DOHH2 (cell line): ENCODE results near the gene FDXR.

Experiments used
- H3F3A ChIP-seq: fragments of 200-600 bp; sonication (generic), shearing (Covaris generic); 2 replicates; pipeline ENCODE4 v1.6.0; 2016; ENCODE audit warnings: antibody characterized with exemption, mild to moderate bottlenecking; ENCODE audit not compliant: control insufficient read depth, insufficient read depth
- H3K27ac ChIP-seq: fragments of 200-600 bp; sonication (generic); 2 replicates; pipeline ENCODE4 v1.5.1; 2014; ENCODE audit warnings: low read depth, mild to moderate bottlenecking, low read length, moderate library complexity
- H3K27me3 ChIP-seq: fragments of 200-600 bp; sonication (generic); 2 replicates; pipeline ENCODE4 v1.6.1; 2014; ENCODE audit warnings: mild to moderate bottlenecking, low read length, mixed read lengths; ENCODE audit not compliant: control insufficient read depth
- H3K36me3 ChIP-seq: fragments of 200-600 bp; sonication (generic); 2 replicates; pipeline ENCODE4 v1.6.1; 2014; ENCODE audit warnings: mild to moderate bottlenecking, low read length, moderate library complexity, mixed read lengths; ENCODE audit not compliant: control insufficient read depth
- H3K4me1 ChIP-seq: fragments of 200-600 bp; sonication (generic); 2 replicates; pipeline ENCODE4 v1.6.1; 2014; ENCODE audit warnings: mild to moderate bottlenecking, low read length, mixed read lengths; ENCODE audit not compliant: control insufficient read depth
- H3K4me2 ChIP-seq: fragments of 200-600 bp; sonication (generic); 2 replicates; pipeline ENCODE4 v1.6.0; 2014; ENCODE audit warnings: mild to moderate bottlenecking, low read length, moderate library complexity
- H3K4me3 ChIP-seq: fragments of 200-600 bp; sonication (generic); 2 replicates; pipeline ENCODE4 v1.5.1; 2014; ENCODE audit warnings: mild to moderate bottlenecking, low read length, mixed read lengths
- H3K79me2 ChIP-seq: fragments of 200-600 bp; sonication (generic); 2 replicates; pipeline ENCODE4 v1.6.1; 2014; ENCODE audit warnings: mild to moderate bottlenecking, low read length, mixed read lengths; ENCODE audit not compliant: control insufficient read depth
- H3K9me2 ChIP-seq: fragments of 200-600 bp; sonication (generic); replicated peaks from 2 replicates; pipeline ENCODE4 v1.6.1; 2014; ENCODE audit warnings: mild to moderate bottlenecking, low read length, mixed read lengths; ENCODE audit not compliant: control insufficient read depth
- H3K9me3 ChIP-seq: fragments of 200-600 bp; sonication (generic); 2 replicates; pipeline ENCODE4 v1.6.1; 2014; ENCODE audit warnings: antibody characterized with exemption, low read length, mixed read lengths; ENCODE audit not compliant: control insufficient read depth, insufficient read depth
- H4K20me1 ChIP-seq: fragments of 200-600 bp; sonication (generic); 2 replicates; pipeline ENCODE4 v1.6.0; 2014; ENCODE audit warnings: low read depth, mild to moderate bottlenecking, antibody characterized with exemption, low read length, moderate library complexity; ENCODE audit not compliant: control insufficient read depth, insufficient read depth
- EZH2phosphoT487 ChIP-seq: fragments of 200-600 bp; sonication (generic); IDR thresholded peaks from 2 replicates; pipeline ENCODE4 v1.6.1; 2017; ENCODE audit warnings: borderline replicate concordance, mild to moderate bottlenecking, antibody characterized with exemption, low read length, moderate library complexity, mixed read lengths
- TF ChIP-seq, protein P1 (sequence below): fragments of 200-600 bp; sonication (generic); IDR thresholded peaks from one replicate; pipeline ENCODE4 v1.5.1; 2014; ENCODE audit warnings: antibody characterized with exemption, mild to moderate bottlenecking, low read depth, low read length; ENCODE audit not compliant: poor library complexity, severe bottlenecking

The FDXR gene

DNA sequence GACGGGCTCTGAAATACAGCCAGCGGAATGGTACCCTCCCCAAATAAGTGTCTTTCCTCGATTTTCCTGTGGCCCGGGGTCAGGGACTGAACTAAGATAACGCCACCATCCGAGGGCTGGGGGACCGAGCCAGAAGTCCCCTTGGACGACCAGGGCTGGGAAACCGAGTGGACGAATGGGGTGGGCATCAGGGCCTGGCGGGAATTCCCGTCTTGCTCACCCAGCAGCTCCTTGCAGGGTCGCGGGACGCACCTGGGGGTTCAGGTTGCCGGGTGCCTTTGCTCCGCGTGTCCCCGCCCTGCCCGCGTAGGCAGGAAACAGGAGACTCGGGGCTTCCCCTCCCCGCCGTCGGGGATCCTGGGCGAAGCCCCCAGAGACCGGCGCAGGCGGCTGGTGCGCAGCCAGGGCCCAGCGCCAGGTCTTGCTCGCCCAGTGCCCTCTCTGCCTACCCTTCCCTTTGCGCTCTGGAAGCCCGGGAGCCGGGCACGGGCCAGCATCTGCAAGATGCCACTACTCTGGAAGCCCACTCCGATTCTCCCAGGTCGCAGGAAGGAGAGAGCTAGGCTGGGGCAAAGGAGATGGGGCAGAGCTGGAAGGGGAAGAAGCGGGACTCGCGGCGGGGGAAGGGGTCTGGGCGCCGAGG is 12.4 kb downstream of the FDXR start:
- no peak overlapping the region for H3K4me3 ChIP-seq
- H3K27ac ChIP-seq: no peak overlapping the region
- TF ChIP-seq, protein P1, sequence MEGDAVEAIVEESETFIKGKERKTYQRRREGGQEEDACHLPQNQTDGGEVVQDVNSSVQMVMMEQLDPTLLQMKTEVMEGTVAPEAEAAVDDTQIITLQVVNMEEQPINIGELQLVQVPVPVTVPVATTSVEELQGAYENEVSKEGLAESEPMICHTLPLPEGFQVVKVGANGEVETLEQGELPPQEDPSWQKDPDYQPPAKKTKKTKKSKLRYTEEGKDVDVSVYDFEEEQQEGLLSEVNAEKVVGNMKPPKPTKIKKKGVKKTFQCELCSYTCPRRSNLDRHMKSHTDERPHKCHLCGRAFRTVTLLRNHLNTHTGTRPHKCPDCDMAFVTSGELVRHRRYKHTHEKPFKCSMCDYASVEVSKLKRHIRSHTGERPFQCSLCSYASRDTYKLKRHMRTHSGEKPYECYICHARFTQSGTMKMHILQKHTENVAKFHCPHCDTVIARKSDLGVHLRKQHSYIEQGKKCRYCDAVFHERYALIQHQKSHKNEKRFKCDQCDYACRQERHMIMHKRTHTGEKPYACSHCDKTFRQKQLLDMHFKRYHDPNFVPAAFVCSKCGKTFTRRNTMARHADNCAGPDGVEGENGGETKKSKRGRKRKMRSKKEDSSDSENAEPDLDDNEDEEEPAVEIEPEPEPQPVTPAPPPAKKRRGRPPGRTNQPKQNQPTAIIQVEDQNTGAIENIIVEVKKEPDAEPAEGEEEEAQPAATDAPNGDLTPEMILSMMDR: no peak
- no peak for TF ChIP-seq EZH2phosphoT487
- H3K79me2 ChIP-seq: no peaks in the 10 kb centered on the region
- H3K4me2 ChIP-seq: peak overlapping the region; percentile 21; the same call in 1 of the 2 replicates
- H3K4me1 ChIP-seq: peaks cover 8% of the 10 kb centered on the region
- H3K27me3 ChIP-seq: peaks cover 40% of the 10 kb centered on the region
- no peaks in the 10 kb centered on the region for H3K36me3 ChIP-seq
- no peaks in the 10 kb centered on the region; the same call in 1 of the 2 replicates for H4K20me1 ChIP-seq
- H3K9me2 ChIP-seq: no peaks in the 10 kb centered on the region
- H3K9me3 ChIP-seq: no peaks in the 10 kb centered on the region
- H3F3A ChIP-seq: 0 out of 2 replicates have a peak, but pooled peaks cover 2% of the 10 kb centered on the region

DNA sequence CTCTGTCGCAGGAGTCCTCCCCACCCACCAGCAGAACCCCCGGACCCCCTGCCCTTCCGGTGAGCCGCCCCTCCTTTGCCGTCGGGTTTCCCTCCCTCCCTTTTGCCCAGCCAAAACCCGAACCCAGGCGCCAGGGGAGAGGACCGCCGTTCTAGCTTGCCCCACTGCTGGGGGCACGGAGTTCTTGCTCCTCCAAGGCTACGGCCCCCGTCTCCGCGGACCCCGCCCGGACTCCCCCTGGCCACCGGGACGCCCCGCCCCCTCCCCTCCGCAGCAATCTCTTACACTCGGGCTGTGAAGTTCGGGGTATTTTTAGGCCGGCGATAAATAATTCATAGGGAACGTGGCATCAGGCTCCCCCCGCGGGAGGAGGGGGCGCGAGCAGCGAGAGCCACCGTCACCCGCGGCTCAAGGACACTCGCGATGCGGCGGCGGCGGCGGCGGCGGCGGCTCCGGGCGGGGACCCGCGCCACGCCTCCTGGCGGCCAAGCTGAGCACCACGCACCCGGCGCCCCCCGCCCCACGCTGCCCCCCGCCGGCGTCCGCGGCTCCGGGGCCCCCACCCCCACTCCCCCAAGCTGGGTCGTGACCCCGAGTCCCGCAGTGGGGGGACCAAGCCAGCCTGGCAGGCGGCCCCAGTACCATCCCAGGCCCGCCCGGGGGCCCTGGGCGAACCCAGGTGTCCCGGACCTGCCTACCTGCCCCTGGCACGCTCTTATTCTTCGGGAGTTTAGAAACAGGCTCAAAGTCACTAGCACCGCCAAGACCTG is 13.2 kb downstream of the FDXR start, which contains the start of gene GRIN2C:
Gene GRIN2C (minus strand): TSS at position 427 of the 770 bp plus-strand sequence. CDS start 4,793 bp downstream, outside the sequence.
- Histone ChIP-seq H4K20me1 (no peaks in the 10 kb centered on the region; the same call in 1 of the 2 replicates), H3K27ac (no peak within 1 kb of the TSS), H3K4me1 (peaks cover 8% of the 10 kb centered on the region), H3K36me3 (no peaks in the 10 kb centered on the region), H3K9me2 (no peaks in the 10 kb centered on the region), H3K79me2 (no peaks in the 10 kb centered on the region), H3K4me3 (no peak within 1 kb of the TSS), H3K9me3 (no peaks in the 10 kb centered on the region), H3K4me2 (peak within 1 kb of the TSS; percentile 21; the same call in 1 of the 2 replicates), H3F3A (no peaks in the 10 kb centered on the region), H3K27me3 (peaks cover 40% of the 10 kb centered on the region)
- TF ChIP-seq, protein P1: no peak
- TF ChIP-seq EZH2phosphoT487: no peak

DNA sequence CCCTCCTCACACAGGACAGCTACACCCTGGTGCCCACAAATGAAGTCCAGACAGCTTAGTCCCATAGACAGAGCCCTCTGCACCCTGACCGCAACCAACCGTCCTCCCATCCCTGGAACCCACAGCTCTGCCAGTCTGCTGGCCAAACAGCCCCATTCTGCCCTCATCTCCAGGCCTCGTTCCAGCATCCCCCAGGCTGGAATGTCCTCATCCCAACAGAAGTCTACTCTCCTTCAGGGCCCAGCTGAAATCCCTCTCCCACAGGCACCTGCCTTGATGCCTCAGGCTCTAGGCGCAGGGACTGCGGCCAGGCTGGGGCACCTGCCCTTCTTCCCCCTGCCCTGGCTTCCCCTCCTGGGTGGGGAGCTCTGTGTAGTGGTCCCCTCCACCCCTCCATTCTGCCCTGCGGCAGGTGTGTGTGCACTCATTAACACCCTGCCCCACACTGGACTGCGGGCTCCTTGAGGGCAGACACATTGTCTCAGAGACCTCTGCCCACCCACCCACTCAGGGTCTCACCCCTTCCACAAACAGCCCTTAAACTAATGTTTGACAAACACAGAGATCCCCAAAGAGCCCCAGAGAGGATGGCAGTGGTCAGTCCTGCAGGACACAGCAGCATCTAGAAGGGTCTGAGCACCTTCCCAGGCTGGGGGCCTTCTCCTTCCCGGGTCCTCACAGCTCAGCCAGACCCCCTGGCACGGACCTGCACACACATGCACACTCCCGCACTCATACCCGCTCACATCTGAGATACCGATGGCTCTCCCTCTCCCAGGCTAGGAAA is 13.9 kb downstream of the FDXR start:
- Histone ChIP-seq H3K9me3 (no peaks in the 10 kb centered on the region), H3K4me2 (no peak overlapping the region), H3K27ac (no peak overlapping the region), H3K4me1 (peaks cover 8% of the 10 kb centered on the region), H4K20me1 (no peaks in the 10 kb centered on the region; the same call in 1 of the 2 replicates), H3K36me3 (no peaks in the 10 kb centered on the region), H3K79me2 (no peaks in the 10 kb centered on the region), H3K9me2 (no peaks in the 10 kb centered on the region), H3F3A (no peaks in the 10 kb centered on the region), H3K4me3 (no peak overlapping the region), H3K27me3 (peaks cover 44% of the 10 kb centered on the region)
- TF ChIP-seq EZH2phosphoT487: no peak
- TF ChIP-seq, protein P1: no peak
